Measurements from ENCODE around the gene DNLZ. TPM values are rescaled to one million over a fixed set of nuclear protein-coding genes. Genes with fewer than 3 reads are reported as not detected.

The DNLZ gene
- total and polyA plus RNA-seq, 9 of the 15 experiments (the other 6 are each of a cell fraction or from before 2014, with no cell fraction given), result 0.17 to 44.6 (median 3.4) TPM

DNA sequence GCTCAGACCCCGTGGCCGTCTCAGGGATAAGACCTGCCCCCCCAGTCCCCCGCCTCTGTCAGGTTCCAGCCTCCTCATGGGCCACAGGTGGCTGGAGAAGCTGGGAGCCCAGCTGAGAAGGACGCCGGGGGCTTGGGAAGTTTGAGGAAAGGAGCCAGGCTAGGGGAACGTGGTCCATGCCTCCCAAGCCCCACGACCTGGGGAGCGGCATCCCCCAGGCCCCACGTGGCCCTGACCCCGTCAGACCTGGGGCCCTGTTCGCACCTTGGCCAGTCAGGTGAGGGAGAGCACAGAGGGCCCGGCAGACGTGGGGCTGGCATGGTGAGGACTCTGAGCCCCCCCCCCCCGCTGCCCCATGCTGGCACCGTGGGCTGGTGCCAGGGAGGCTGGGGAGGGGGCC lies 32.5 kb downstream of the DNLZ start:
- Histone ChIP-seq H3K36me3 (ENCODE audit: control insufficient read depth, insufficient read depth, low read length) (no peaks in the 10 kb centered on the region), H4K20me1 (replicated peaks; ENCODE audit: control insufficient read depth, insufficient read depth, low read length) (no peaks in the 10 kb centered on the region), H3K9ac (ENCODE audit: insufficient read depth in 1 of 2, low read depth in 2 of 2, low read length in 2 of 2) (no peak overlapping the region; a peak in 1 of 4 replicates), H3K27ac (ENCODE audit: extremely low read depth, low read depth, low read length) (no peak overlapping the region), H3K4me3 (no peak overlapping the region), H3K9me1 (ENCODE audit: control insufficient read depth, insufficient read depth, low read length) (no peaks in the 10 kb centered on the region), H3K4me2 (ENCODE audit: insufficient read depth, low read length) (no peak overlapping the region), H3K27me3 (ENCODE audit: control insufficient read depth in 2 of 2, insufficient read depth in 2 of 2, low read length in 2 of 2) (no peaks in the 10 kb centered on the region), H2AFZ (ENCODE audit: low read depth, low read length) (no peak overlapping the region), H3K9me3 (replicated peaks; ENCODE audit: control insufficient read depth, insufficient read depth, low read depth, low read length) (no peaks in the 10 kb centered on the region), H3K4me1 (replicated peaks in 1 of 2; ENCODE audit: control insufficient read depth in 2 of 2, insufficient read depth in 2 of 2, low read length in 2 of 2) (peaks cover 4 to 94% of the 10 kb centered on the region in 2 experiments), H3K79me2 (ENCODE audit: control insufficient read depth, insufficient read depth, low read length) (peaks cover 15% of the 10 kb centered on the region)
- intact Hi-C loops (cut with micrococcal nuclease) (no loop called here), in situ Hi-C loops (cut with MboI) (loop anchor here (25.0 kb wide), 1 partner anchor 306 kb away; no protein-coding TSS in a partner anchor)
- WGBS (ENCODE audit: insufficient coverage, low coverage, missing lambda C conversion rate), result 91% methylated on average over 7 of the region's 15 CpGs
- TF ChIP-seq ZNF184 (CRISPR knock-in tag; IDR thresholded peaks at IDR 0.05), result no peak
- TF ChIP-seq, protein P1, sequence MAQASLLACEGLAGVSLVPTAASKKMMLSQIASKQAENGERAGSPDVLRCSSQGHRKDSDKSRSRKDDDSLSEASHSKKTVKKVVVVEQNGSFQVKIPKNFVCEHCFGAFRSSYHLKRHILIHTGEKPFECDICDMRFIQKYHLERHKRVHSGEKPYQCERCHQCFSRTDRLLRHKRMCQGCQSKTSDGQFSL (CRISPR knock-in tag; IDR thresholded peaks at IDR 0.05), result 0 out of 2 replicates have a peak, but pooled peaks have one; percentile 61
- TF ChIP-seq, protein P1 (tag; IDR thresholded peaks at IDR 0.05), result no peak
- ChIA-PET POLR2A (no interaction called here), CTCF (ENCODE audit: low intra/inter-chr PET ratio) (no interaction called here)
- no peak for ATAC-seq
- no peak for FAIRE-seq
- no peak for DNase-seq (ENCODE audit: extremely low read depth in 1 of 4, low spot score in 3 of 4)
- no TSS peak for BruUV-seq (replicated peaks)

DNA sequence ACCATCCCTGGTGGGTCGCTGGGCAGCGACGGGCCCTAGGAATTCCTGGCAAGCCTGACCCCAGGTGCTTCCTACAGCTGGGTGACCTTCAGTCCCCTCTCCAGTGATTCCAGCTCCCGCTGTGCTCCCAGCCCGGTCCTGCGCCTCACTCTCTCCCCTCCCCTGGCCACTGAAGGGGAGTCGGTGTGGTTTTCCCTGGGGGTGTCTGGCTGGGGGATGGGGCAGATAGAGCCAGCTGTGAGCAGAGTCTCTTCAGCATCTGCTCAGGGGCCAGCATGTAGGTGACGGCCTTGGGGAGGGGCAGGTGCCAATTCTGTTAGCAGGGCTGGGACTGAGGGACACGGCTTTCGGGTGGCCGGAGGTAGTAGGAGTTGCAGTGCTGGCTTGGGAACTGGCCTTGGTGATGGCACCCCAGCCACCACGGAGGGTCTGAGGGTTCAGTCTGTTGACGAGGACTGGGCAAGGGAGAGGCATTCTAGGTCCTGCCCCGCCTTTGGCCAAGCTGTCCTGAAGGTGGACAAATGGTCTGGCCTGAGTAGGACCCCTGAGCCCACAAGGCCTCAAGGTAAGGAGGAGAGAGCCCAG lies 33.0 kb downstream of the DNLZ start:
- Histone ChIP-seq H4K20me1 (replicated peaks; ENCODE audit: control insufficient read depth, insufficient read depth, low read length) (no peaks in the 10 kb centered on the region), H3K9ac (ENCODE audit: insufficient read depth in 1 of 2, low read depth in 2 of 2, low read length in 2 of 2) (no peak overlapping the region; a peak in 2 of 4 replicates), H3K9me1 (ENCODE audit: control insufficient read depth, insufficient read depth, low read length) (no peaks in the 10 kb centered on the region), H3K27me3 (ENCODE audit: control insufficient read depth in 2 of 2, insufficient read depth in 2 of 2, low read length in 2 of 2) (no peaks in the 10 kb centered on the region), H3K27ac (ENCODE audit: extremely low read depth, low read depth, low read length) (no peak overlapping the region), H3K4me2 (ENCODE audit: insufficient read depth, low read length) (no peak overlapping the region), H3K9me3 (replicated peaks; ENCODE audit: control insufficient read depth, insufficient read depth, low read depth, low read length) (no peaks in the 10 kb centered on the region), H3K4me3 (no peak overlapping the region), H3K79me2 (ENCODE audit: control insufficient read depth, insufficient read depth, low read length) (peaks cover 15% of the 10 kb centered on the region), H3K36me3 (ENCODE audit: control insufficient read depth, insufficient read depth, low read length) (no peaks in the 10 kb centered on the region), H3K4me1 (replicated peaks in 1 of 2; ENCODE audit: control insufficient read depth in 2 of 2, insufficient read depth in 2 of 2, low read length in 2 of 2) (peaks cover 4 to 94% of the 10 kb centered on the region in 2 experiments), H2AFZ (ENCODE audit: low read depth, low read length) (no peak overlapping the region)
- ATAC-seq, result no peak
- no peak for FAIRE-seq
- in situ Hi-C loops (cut with MboI), result loop anchor here (25.0 kb wide), 1 partner anchor 307 kb away; no protein-coding TSS in a partner anchor
- ChIA-PET POLR2A (no interaction called here), CTCF (ENCODE audit: low intra/inter-chr PET ratio) (no interaction called here)
- BruUV-seq (replicated peaks), result no TSS peak
- WGBS (ENCODE audit: insufficient coverage, low coverage, missing lambda C conversion rate), result 78% methylated on average over 12 of the region's 14 CpGs
- intact Hi-C loops (cut with micrococcal nuclease), result no loop called here
- no peak for DNase-seq (ENCODE audit: extremely low read depth in 1 of 4, low spot score in 3 of 4)
- no peak for TF ChIP-seq HCFC1 (IDR thresholded peaks at IDR 0.05; ENCODE audit: low read depth, low read length)
- TF ChIP-seq ZBTB43 (CRISPR knock-in tag; IDR thresholded peaks at IDR 0.05), result no peak
- TF ChIP-seq SMC3 (conservative IDR thresholded peaks at IDR 0.05; ENCODE audit: insufficient read depth, low read depth, low read length), result no peak
- TF ChIP-seq POU5F1 (IDR thresholded peaks at IDR 0.05; ENCODE audit: borderline replicate concordance, low read depth, low read length, partially characterized antibody), result no peak
- no peak for TF ChIP-seq NKRF (IDR thresholded peaks at IDR 0.05; ENCODE audit: borderline replicate concordance)

Measured in K562 (cell line).